Left forelimb (tissue), 1 donor: ENCODE data around the gene PCDHB10.
"Not testable (repeated sequence)": the region's sequence is repeated elsewhere in the genome, so short reads cannot be mapped to it uniquely, and the experiment has no call there.

ENCODE experiments used
- DNase-seq: peaks from one replicate; pipeline ENCODE4 v3.0.0-alpha.2; 2018; ENCODE audit warnings: low spot score

Gene PCDHB10

GRCh38 chr5:141188682-141189081 lies 3.5 kb upstream of the PCDHB10 start:
- not testable (repeated sequence) for DNase-seq

- not testable (repeated sequence) for DNase-seq
Observed at GRCh38 chr5:141189131-141189530, 3.0 kb upstream of the PCDHB10 start.

DNA sequence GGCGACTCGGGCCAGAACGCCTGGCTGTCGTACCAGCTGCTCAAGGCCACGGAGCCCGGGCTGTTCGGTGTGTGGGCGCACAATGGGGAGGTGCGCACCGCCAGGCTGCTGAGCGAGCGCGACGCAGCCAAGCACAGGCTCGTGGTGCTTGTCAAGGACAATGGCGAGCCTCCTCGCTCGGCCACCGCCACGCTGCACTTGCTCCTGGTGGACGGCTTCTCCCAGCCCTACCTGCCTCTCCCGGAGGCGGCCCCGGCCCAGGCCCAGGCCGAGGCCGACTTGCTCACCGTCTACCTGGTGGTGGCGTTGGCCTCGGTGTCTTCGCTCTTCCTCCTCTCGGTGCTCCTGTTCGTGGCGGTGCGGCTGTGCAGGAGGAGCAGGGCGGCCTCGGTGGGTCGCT lies 2.2 kb downstream of the PCDHB10 start:
- not testable (repeated sequence) for DNase-seq

DNA sequence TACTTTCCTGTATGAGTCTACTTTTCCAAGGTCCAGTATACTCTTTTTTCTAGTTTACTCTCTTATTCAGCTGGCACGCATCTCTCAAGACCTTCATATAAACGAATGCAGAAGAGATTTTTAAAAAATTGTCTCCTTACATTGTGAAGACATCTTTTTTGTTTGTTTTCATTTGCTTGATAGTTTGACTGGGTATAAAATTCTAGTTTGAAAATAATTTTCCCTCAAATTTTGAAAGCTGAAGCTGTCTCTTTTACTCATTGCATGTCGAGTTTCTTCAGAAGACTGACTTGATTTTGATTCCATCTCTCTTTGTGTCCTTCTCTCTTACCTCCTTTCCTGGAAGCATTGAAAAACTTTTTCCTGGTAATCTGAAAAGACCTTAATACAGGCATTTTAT lies 4.2 kb downstream of the PCDHB10 start:
- DNase-seq = no peak

- DNase-seq = no peak
Observed at GRCh38 chr5:141199359-141200235, 7.4 kb downstream of the PCDHB10 start, which contains the start of gene PCDHB11. TSS of gene PCDHB11 (plus strand) at chr5:141199627. CDS start at chr5:141199775, 148 bp downstream.

GRCh38 chr5:141201126-141201525 lies 9.0 kb downstream of the PCDHB10 start:
- not testable (repeated sequence) for DNase-seq

DNA sequence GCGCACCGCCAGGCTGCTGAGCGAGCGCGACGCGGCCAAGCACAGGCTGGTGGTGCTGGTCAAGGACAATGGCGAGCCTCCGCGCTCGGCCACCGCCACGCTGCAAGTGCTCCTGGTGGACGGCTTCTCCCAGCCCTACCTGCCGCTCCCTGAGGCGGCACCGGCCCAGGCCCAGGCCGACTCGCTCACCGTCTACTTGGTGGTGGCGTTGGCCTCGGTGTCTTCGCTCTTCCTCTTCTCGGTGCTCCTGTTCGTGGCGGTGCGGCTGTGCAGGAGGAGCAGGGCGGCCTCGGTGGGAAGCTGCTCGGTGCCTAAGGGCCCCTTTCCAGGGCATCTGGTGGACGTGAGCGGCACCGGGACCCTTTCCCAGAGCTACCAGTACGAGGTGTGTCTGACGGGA lies 9.5 kb downstream of the PCDHB10 start:
- not testable (repeated sequence) for DNase-seq

GRCh38 chr5:141208478-141208877 lies 16.3 kb downstream of the PCDHB10 start, which contains the start of gene PCDHB12:
TSS of gene PCDHB12 (plus strand) at chr5:141208719. CDS start at chr5:141208908, 189 bp downstream.
- DNase-seq = no peak

DNA sequence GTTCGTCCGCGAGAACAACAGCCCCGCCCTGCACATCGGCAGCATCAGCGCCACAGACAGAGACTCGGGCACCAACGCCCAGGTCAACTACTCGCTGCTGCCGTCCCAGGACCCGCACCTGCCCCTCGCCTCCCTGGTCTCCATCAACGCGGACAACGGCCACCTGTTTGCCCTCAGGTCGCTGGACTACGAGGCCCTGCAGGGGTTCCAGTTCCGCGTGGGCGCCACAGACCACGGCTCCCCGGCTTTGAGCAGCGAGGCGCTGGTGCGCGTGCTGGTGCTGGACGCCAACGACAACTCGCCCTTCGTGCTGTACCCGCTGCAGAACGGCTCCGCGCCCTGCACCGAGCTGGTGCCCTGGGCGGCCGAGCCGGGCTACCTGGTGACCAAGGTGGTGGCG lies 18.1 kb downstream of the PCDHB10 start:
- not testable (repeated sequence) for DNase-seq

DNA sequence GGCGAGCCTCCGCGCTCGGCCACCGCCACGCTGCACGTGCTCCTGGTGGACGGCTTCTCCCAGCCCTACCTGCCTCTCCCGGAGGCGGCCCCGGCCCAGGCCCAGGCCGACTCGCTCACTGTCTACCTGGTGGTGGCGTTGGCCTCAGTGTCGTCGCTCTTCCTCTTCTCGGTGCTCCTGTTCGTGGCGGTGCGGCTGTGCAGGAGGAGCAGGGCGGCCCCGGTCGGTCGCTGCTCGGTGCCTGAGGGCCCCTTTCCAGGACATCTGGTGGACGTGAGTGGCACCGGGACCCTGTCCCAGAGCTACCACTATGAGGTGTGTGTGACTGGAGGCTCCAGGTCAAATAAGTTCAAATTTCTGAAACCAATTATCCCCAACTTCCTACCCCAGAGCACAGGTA lies 18.7 kb downstream of the PCDHB10 start:
- DNase-seq = not testable (repeated sequence)

GRCh38 chr5:141213656-141214339 lies 21.6 kb downstream of the PCDHB10 start, which contains the start of gene PCDHB13:
TSS of gene PCDHB13 (plus strand) at chr5:141213919. CDS start at chr5:141214124, 205 bp downstream.
- DNase-seq = not testable (repeated sequence)

GRCh38 chr5:141214583-141214982 lies 22.4 kb downstream of the PCDHB10 start:
- DNase-seq = not testable (repeated sequence)

DNA sequence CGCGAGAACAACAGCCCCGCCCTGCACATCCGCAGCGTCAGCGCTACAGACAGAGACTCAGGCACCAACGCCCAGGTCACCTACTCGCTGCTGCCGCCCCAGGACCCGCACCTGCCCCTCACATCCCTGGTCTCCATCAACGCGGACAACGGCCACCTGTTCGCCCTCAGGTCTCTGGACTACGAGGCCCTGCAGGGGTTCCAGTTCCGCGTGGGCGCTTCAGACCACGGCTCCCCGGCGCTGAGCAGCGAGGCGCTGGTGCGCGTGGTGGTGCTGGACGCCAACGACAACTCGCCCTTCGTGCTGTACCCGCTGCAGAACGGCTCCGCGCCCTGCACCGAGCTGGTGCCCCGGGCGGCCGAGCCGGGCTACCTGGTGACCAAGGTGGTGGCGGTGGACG lies 23.4 kb downstream of the PCDHB10 start:
- not testable (repeated sequence) for DNase-seq

DNA sequence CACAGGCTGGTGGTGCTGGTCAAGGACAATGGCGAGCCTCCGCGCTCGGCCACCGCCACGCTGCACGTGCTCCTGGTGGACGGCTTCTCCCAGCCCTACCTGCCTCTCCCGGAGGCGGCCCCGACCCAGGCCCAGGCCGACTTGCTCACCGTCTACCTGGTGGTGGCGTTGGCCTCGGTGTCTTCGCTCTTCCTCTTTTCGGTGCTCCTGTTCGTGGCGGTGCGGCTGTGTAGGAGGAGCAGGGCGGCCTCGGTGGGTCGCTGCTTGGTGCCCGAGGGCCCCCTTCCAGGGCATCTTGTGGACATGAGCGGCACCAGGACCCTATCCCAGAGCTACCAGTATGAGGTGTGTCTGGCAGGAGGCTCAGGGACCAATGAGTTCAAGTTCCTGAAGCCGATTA lies 23.9 kb downstream of the PCDHB10 start:
- DNase-seq = not testable (repeated sequence)

DNA sequence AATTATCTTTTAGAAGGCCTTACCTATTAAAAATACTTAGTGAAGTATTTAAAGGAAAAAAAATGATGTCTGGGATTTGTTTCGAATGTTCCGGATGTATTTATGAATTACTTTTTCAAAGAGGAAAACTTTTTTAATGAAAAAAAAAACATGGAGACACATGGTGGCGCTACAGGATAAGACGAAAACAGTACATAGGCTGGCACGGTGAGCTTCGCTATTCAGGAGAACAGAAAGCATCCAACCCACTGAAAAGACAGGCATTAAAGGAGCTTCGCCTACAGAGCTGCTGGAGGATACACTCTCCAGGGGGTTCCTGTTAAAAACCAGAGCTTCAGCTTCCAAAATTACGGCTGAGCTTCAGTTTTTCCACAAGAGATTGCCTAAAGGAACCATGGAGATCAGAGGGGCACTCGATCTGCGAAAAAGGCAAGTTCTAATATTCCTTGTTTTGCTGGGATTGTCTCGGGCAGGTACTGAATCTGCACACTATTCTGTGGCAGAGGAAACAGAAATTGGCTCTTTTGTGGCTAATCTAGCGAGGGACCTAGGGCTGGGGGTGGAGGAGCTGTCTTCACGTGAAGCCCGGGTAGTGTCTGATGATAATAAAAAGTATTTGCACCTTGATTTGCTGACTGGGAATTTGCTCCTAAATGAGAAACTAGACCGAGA lies 31.1 kb downstream of the PCDHB10 start, which contains the start of gene PCDHB14:
Gene PCDHB14 (plus strand): TSS at position 232 of the 672 bp plus-strand sequence. CDS start 163 bp downstream, at position 395.
- DNase-seq = no peak

GRCh38 chr5:141224844-141225243 lies 32.7 kb downstream of the PCDHB10 start:
- not testable (repeated sequence) for DNase-seq

- not testable (repeated sequence) for DNase-seq
Observed at GRCh38 chr5:141225421-141225820, 33.3 kb downstream of the PCDHB10 start.

- no peak for DNase-seq
Observed at GRCh38 chr5:141234109-141234667, 42.0 kb downstream of the PCDHB10 start.

DNA sequence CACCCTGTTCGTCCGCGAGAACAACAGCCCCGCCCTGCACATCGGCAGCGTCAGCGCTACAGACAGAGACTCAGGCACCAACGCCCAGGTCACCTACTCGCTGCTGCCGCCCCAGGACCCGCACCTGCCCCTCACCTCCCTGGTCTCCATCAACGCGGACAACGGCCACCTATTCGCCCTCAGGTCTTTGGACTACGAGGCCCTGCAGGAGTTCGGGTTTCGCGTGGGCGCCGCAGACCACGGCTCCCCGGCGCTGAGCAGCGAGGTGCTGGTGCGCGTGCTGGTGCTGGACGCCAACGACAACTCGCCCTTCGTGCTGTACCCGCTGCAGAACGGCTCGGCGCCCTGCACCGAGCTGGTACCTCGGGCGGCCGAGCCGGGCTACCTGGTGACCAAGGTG lies 43.8 kb downstream of the PCDHB10 start:
- not testable (repeated sequence) for DNase-seq

DNA sequence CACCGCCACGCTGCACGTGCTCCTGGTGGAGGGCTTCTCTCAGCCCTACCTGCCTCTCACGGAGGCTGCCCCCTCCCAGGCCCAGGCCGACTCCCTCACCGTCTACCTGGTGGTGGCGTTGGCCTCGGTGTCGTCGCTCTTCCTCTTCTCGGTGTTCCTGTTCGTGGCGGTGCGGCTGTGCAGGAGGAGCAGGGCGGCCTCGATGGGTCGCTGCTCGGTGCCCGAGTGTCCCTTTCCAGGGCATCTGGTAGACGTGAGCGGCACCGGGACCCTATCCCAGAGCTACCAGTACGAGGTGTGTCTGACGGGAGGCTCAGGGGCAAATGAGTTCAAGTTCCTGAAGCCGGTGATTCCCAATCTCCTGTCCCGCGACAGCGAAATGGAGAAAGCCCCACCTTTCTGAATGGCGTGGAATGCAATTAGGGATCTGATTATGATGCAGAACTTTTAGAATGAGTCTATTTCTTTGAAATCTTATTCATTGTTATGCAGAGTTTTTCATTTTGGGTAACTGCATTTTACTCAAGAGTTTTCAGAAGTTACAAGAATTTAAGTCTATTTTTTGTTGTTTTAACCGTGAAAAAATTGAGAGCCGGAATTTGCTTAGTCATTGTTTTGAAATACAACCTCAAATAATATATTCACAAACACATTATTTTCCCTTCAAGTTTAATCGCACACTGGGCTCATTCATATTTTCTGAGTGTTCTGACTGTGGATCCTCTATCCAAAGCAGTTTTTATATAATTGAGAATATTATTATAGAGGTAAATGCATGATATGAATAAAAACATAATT lies 44.6 kb downstream of the PCDHB10 start:
- no peak for DNase-seq

- no peak for DNase-seq
Observed at GRCh38 chr5:141241496-141241895, 49.3 kb downstream of the PCDHB10 start.
